Measurements from ENCODE around the gene EIF2D.
"Not testable (repeated sequence)": the region's sequence is repeated elsewhere in the genome, so short reads cannot be mapped to it uniquely, and the experiment has no call there.

Gene EIF2D

DNA sequence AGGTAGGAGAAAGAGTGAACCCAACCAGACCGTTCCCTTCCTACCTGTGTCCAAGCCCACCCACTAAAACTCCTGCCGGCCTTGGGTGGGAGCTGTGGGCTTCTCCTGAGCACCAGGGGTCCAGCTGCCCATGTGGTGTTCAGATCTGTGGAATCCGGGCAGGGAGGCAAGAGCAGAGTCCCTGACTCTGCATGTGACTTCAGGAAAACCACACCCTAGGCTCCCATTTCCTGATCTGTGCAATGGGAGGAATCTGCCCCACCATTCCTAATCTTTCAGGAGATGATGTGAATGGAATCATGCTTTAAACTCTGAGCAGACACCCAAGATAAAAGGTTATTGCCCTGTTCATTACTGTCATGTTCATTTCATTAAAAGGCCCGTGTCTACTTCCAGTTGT lies 27.6 kb downstream of the EIF2D start:
- Mint-ChIP-seq H3K27me3 (no peaks in the 10 kb centered on the region), H3K9me3 (no peaks in the 10 kb centered on the region), H3K36me3 (ENCODE audit: low read depth) (peaks cover 100% of the 10 kb centered on the region), H3K27ac (peak overlapping the region; percentile 100), H3K4me3 (peak overlapping the region; percentile 74), H3K4me1 (ENCODE audit: low read depth) (peaks cover 98% of the 10 kb centered on the region)
- DNase-seq: peak; percentile 25

DNA sequence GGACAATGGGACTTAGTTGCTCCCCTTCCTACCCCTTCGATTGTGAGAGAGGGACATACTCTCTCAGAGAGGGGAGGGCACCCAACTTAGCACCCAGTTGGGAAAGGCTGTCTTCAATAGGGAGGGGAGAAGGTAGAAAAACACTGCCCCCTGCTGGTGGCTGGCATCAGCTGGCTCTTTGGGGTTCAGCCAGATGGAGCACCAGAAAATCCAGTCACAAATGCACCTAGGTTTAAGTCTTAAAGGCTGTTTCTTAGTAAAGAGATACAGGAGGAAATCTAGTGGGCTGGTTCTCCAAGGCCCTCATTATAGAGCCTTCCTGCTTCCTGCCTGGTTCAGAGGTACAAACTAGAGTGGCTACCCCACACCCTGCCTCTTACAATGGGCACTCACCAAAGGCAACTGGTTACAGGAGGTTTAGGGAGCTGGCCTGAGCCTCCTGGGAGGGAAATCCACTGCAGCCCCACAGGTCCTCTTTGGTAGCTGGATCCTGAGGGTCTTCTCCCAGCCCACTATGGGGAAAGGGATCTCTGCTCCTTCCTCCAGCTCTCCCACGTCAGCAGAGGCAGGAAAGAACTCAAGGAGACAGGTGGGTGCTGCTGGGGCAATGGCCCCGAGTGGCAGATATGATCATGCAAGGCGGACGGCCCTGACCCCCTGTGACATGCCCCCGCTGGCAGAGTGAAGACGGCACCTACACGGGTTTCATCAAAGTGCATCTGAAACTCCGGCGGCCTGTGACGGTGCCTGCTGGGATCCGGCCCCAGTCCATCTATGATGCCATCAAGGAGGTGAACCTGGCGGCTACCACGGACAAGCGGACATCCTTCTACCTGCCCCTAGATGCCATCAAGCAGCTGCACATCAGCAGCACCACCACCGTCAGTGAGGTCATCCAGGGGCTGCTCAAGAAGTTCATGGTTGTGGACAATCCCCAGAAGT lies 28.3 kb downstream of the EIF2D start:
- peak; percentile 88 for DNase-seq
- Mint-ChIP-seq H3K9me3 (no peaks in the 10 kb centered on the region), H3K27ac (peak overlapping the region; percentile 100), H3K27me3 (no peaks in the 10 kb centered on the region), H3K36me3 (ENCODE audit: low read depth) (peaks cover 100% of the 10 kb centered on the region), H3K4me3 (peak overlapping the region; percentile 74), H3K4me1 (ENCODE audit: low read depth) (peaks cover 98% of the 10 kb centered on the region)

DNA sequence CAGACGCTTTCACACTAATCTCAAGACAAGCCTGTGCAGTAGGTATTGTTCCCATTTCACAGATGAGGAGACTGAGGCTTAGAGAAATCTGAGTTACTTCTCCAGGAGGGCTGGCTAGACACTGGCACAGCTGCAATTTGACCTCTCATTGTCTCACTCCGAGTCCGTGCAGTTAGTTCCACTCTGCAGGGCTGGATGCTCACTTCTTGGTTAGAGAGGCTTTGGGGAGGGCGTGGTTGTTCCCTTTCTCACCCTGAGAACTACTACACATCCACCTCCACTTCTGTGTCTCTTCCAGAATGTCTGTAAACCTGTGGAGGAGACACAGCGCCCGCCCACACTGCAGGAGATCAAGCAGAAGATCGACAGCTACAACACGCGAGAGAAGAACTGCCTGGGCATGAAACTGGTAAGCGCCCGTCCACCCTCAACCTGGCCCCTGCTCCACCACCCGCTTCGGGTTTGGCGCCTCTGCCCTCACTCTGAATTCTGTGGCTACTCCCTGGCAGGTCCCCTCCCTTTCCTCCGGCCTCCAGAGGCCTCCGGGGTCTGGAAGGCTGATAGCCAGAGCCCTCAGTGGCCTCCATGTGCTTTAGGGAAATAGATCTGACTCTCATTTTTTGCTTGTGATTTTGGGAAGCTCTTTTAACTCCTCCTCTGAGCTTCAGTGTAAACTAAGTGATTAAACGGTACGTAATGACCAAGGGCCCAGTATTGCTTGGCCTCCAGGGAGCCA lies 29.1 kb downstream of the EIF2D start:
- peak; percentile 75 for DNase-seq
- no peaks in the 10 kb centered on the region for H3K27me3 Mint-ChIP-seq
- peak overlapping the region; percentile 74 for H3K4me3 Mint-ChIP-seq
- no peaks in the 10 kb centered on the region for H3K9me3 Mint-ChIP-seq
- peaks cover 98% of the 10 kb centered on the region for H3K4me1 Mint-ChIP-seq (ENCODE audit: low read depth)
- H3K27ac Mint-ChIP-seq: peak overlapping the region; percentile 100
- peaks cover 99% of the 10 kb centered on the region for H3K36me3 Mint-ChIP-seq (ENCODE audit: low read depth)

DNA sequence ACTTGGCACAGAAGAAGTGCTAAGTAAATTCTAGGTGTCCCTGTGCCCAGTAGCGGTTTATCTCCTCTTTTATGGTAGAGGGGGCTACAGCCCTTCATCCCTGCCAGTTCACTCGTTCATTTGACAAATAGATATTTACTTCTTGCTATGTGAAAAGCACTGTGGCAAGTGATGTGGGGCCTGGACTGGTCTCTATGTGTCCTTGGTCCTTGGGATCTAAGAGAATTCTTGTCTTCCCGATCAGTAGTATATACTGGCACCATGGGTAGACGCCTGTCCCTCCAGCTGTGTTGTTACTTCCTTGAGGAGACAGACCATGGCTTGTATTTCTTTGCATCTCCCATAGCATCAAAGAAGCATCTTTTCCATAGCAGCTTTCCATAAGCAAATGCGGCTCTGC lies 29.7 kb downstream of the EIF2D start:
- Mint-ChIP-seq H3K4me1 (ENCODE audit: low read depth) (peaks cover 98% of the 10 kb centered on the region), H3K9me3 (no peaks in the 10 kb centered on the region), H3K4me3 (peak overlapping the region; percentile 74), H3K36me3 (ENCODE audit: low read depth) (peaks cover 96% of the 10 kb centered on the region), H3K27ac (peak overlapping the region; percentile 100), H3K27me3 (no peaks in the 10 kb centered on the region)
- peak; percentile 30 for DNase-seq

DNA sequence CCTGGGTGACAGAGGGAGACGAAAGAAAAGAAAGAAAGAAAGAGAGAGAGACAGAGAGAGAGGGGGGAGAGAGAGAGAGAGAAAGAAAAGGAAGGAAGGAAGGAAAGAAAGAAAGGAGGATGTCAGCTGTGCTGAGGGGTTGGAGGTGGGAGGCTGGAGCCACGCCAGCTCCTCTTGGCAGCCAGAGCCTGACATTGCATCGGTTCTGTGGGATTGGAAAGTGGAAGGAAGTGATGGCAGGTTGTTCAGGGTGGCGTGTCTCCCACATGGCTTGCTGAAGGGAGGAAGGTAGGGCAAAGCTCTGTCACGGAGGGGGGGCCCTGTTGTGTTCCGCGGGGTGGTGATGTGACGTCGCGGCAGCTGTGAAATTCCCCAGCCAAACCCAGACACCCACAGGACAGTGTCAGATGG lies 30.7 kb downstream of the EIF2D start:
- Mint-ChIP-seq H3K4me3 (peak overlapping the region; percentile 74), H3K9me3 (no peaks in the 10 kb centered on the region), H3K27me3 (no peaks in the 10 kb centered on the region), H3K4me1 (ENCODE audit: low read depth) (peaks cover 98% of the 10 kb centered on the region), H3K36me3 (ENCODE audit: low read depth) (peaks cover 94% of the 10 kb centered on the region), H3K27ac (peak overlapping the region; percentile 100)
- DNase-seq: peak; percentile 76

DNA sequence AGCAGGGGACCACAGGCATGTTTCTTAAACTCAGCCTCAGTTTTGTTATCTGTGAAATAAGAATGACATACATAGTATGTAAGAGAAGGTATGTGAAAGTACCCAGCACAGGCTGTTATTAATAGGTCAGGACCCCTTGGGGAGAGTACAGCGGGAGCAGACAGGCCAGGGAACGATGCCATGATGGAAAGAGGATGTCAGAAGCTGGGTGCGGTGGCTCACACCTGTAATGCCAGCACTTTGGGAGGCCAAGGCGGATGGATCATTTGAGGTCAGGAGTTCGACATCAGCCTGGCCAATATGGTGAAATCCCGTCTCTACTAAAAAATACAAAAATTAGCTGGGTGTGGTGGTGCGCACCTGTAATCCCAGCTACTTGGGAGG lies 31.2 kb downstream of the EIF2D start:
- peak; percentile 37 for DNase-seq
- H3K9me3 Mint-ChIP-seq, H3K27me3 Mint-ChIP-seq: not testable (repeated sequence)
- Mint-ChIP-seq H3K27ac (peak overlapping the region; percentile 100), H3K4me3 (peak overlapping the region; percentile 74), H3K36me3 (ENCODE audit: low read depth) (peaks cover 94% of the 10 kb centered on the region), H3K4me1 (ENCODE audit: low read depth) (peaks cover 98% of the 10 kb centered on the region)

DNA sequence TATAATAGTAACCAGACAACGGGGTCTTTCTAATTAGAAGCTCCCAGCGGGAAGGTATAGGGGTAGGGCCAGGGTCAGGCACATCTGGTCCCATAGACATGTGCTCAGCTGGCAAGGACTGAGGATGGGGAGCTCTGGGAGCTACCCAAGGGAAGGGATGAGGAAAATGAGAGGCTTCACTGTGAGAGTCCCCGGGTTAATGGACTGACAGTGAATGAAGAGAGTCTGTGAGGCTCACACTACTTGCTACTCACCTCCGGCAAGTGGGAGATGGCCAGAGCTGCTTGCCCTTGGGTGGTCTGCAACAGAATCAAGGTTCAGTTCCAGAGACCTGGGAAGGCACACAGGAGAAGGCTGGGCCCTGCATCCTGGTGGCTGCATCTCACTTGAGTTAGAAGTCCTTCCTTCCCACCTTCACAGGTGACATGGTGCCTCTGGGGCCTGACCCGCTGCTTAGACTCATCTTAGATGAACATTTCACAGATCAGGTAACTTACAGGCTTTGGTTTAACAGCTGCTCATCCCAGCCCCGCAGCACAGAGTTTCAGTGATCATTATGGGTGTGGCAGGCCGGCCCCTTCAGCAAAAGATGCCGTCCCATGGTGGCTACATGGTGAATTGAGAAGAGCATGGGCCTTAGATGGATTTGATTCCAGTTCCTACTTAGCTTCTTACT lies 31.7 kb downstream of the EIF2D start:
- Mint-ChIP-seq H3K4me3 (peak overlapping the region; percentile 74), H3K4me1 (ENCODE audit: low read depth) (peaks cover 99% of the 10 kb centered on the region), H3K27me3 (no peaks in the 10 kb centered on the region), H3K27ac (peak overlapping the region; percentile 100), H3K9me3 (no peaks in the 10 kb centered on the region), H3K36me3 (ENCODE audit: low read depth) (peaks cover 94% of the 10 kb centered on the region)
- DNase-seq: peak; percentile 63

DNA sequence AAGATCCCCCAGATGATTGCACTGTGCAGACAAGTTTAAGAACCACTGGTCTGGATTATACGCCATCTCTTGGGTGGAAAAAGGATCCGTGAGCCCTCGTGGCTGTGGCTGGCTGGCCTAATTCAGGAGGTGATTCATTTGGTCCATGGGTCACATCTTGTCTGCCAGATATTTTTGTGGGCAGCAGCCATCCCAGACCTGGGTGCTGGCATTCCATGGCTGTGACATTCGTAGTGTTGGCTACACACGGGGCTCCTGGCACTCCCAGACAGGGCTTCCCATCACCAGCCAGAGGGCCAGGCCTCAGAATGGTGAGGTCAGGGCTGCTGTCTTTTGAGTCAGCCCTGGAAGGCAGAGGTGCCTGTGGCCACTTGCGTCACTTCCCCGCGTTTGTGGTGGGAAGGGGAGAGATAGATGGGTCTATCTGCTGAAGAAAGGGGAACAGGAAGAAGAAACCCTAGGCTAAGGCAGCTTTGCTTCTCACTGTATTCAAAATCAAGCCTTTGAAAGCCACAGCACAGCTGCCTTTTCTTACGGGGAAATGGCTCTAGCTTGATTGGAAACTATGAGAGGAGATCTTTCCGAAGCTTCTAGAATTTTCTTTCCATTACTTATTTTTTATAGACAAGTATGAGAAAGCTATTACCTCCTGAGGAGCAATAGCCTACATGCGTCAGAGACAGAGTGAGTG lies 32.4 kb downstream of the EIF2D start:
- Mint-ChIP-seq H3K4me1 (ENCODE audit: low read depth) (peaks cover 99% of the 10 kb centered on the region), H3K4me3 (peak overlapping the region; percentile 74), H3K36me3 (ENCODE audit: low read depth) (peaks cover 94% of the 10 kb centered on the region), H3K27ac (peak overlapping the region; percentile 100), H3K27me3 (no peaks in the 10 kb centered on the region), H3K9me3 (no peaks in the 10 kb centered on the region)
- peak; percentile 88 for DNase-seq

DNA sequence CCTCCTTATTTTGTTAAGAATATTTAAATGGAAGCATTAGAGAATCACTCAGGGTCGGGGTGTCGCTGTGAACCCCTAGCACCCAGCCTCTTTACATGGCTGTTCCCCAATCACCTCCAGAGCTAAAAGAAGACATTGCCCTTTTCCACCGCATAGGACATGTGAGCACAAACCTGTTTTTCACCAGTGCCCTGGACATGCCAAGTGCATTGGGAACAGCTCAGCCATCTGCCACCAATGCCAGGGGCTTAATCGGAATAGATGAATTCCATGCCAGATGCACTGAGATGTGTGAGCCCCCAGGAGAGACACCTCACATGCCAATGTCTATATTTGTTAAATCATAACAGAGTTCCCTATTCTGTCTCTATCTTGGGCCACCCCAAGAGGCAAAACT lies 33.3 kb downstream of the EIF2D start:
- Mint-ChIP-seq H3K36me3 (ENCODE audit: low read depth) (peaks cover 94% of the 10 kb centered on the region), H3K27ac (peak overlapping the region; percentile 100), H3K9me3 (no peaks in the 10 kb centered on the region), H3K4me1 (ENCODE audit: low read depth) (peaks cover 99% of the 10 kb centered on the region), H3K4me3 (peak overlapping the region; percentile 74), H3K27me3 (no peaks in the 10 kb centered on the region)
- DNase-seq: peak; percentile 36

DNA sequence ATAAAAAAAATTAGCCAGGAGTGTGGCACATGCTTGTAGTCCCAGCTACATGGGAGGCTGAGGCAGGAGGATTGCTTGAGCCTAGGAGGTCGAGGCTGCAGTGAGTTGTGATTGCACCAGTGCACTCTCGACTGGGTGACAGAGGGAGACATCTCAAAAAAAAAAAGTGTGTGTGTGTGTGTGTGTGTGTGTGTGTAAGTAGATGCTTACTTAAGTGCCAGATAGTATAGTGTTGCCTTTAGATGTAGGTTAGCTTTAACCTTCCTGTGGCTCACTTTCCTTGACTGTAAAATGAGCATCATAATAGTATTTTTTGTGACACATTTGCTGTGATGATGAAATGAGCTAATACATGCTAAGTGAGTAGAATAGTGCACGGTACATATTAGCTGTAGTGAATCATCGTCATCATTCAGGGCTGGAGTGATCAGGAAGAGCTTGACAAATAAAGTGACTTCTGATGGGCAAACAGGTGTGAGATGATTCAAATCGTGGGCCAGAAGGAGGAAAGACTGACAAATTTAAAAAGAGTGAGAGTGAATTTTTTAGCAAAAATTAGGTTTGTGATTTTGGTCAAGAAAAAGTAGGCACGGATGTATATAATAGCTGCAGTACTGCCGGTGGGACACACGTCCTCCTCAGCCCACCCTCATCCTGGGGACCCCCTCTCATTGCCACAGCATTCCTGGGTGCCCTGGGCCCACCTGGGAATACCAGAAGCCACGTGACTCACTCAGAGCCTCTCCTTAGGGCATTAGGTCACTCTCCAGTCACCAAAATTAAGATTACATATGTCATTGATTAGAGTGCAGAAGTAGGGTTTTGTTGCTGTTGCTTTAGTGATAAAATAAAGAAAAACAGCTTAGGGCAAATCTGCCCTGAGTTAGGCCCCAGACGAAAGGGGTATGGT lies 33.9 kb downstream of the EIF2D start:
- H3K9me3 Mint-ChIP-seq: no peaks in the 10 kb centered on the region
- DNase-seq: peak; percentile 61

DNA sequence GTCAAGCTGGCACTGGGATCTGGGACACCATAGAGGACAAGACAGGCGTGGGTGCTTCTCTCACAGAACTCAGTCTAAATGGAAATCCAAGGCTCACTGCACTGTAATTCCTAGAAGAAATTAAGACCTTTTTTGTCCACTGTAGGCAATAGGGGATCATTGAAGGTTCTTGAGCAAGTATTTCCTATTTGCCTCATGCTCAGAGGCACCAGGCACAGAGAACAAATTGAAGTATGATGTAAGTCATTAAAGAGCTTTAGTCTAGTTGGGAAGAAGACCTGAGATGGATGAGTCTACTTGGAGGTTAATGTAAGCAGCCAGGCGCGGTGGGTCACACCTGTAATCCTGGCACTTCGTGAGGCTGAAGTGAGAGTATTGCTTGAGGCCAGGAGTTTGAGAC lies 34.6 kb downstream of the EIF2D start:
- H3K9me3 Mint-ChIP-seq: no peaks in the 10 kb centered on the region
- H3K4me1 Mint-ChIP-seq (ENCODE audit: low read depth): peaks cover 99% of the 10 kb centered on the region
- H3K27me3 Mint-ChIP-seq: no peaks in the 10 kb centered on the region
- peak; percentile 15 for DNase-seq
- peaks cover 94% of the 10 kb centered on the region for H3K36me3 Mint-ChIP-seq (ENCODE audit: low read depth)
- H3K4me3 Mint-ChIP-seq: peak overlapping the region; percentile 30
- peak overlapping the region; percentile 100 for H3K27ac Mint-ChIP-seq

More for the DNA sequence above, 33.9 kb downstream of the EIF2D start:
- Mint-ChIP-seq H3K36me3 (ENCODE audit: low read depth) (peaks cover 94% of the 10 kb centered on the region), H3K4me3 (peak overlapping the region; percentile 74), H3K4me1 (ENCODE audit: low read depth) (peaks cover 99% of the 10 kb centered on the region), H3K27ac (peak overlapping the region; percentile 100), H3K27me3 (no peaks in the 10 kb centered on the region)

DNA sequence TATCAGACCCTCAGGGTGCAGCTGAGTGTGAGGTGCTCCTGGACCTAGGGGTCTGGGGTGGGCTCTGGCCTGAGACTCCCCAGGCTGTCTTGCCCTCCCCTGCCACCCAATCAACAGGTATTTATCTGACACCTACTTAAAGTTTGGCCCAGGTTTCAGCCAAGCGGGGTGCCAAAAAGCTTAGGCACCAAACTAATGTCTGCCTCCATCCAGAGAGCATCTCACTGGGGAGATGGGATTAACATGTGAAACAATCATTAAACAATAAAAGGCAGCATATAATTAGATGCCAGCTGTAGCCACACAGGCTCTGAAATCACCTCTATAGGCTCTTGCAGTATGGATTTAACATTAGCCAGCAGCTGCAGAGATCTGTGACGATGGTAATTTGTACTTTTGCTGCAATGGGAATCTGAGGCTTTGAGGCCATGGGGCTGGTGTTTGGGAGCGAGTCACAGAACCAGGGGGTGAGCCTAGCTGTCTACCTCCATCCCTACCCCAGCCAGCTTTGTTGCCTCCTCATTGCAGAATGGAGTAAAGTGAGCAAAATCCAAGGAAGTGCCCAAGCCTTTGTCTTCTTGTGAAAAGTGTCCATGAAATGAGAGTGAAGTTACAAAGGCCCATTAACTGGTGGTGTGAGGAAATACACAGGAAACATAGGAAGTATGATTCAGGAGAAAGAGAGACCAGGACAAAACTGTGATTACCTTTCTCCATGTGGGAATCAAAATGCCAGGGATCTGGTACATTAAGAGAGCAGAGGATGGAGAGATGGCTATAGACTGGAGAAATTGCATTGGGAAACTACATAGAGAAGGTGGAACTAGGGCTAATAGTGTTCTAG lies 36.1 kb downstream of the EIF2D start:
- H3K27ac Mint-ChIP-seq: peak overlapping the region; percentile 100
- H3K27me3 Mint-ChIP-seq: no peaks in the 10 kb centered on the region
- peak; percentile 26 for DNase-seq
- H3K36me3 Mint-ChIP-seq (ENCODE audit: low read depth): peaks cover 94% of the 10 kb centered on the region
- peak overlapping the region; percentile 67 for H3K4me3 Mint-ChIP-seq
- peaks cover 99% of the 10 kb centered on the region for H3K4me1 Mint-ChIP-seq (ENCODE audit: low read depth)
- no peaks in the 10 kb centered on the region for H3K9me3 Mint-ChIP-seq

Data from activated T-cell treated with anti-CD3 and anti-CD28 coated beads, Interleukin-2, amount 50 U/mL, for 24 hours (primary cell).